HG02840 (cell line): ENCODE results near the gene COL6A2.
"Not testable (repeated sequence)": the region's sequence is repeated elsewhere in the genome, so short reads cannot be mapped to it uniquely, and the experiment has no call there.

ENCODE experiments used
- ATAC-seq: cut with Tn5 transposase; IDR thresholded peaks from one replicate; pipeline ENCODE4 v1.9.1; 2021; ENCODE audit warnings: mild to moderate bottlenecking, moderate library complexity, moderate number of reproducible peaks; ENCODE audit not compliant: unreplicated experiment, low FRiP score

The COL6A2 gene

DNA sequence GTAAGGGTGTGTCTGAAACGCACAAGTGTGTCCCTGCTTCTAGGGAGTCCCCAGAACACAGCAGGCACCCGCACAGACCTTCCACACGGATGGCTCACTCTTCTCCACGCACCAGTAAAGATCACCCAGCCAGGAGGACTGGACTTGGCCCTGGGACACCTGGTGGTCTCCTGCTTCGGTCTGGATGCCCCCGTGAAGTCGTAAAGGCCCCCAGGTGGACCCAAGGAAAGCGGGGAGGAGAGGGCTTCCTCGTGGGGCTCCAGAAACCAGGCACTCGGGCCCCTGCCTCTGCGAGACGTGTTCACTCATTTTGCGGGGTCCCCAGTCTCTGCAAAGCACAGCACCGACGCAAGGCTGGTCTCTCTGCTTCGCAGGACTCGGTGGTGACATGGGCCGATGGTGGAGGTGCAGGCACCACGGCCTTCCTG, 20.2 kb upstream of the COL6A2 start:
- no peak for ATAC-seq

GRCh38 chr21:46078322-46078977, 19.5 kb upstream of the COL6A2 start:
- no peak for ATAC-seq

DNA sequence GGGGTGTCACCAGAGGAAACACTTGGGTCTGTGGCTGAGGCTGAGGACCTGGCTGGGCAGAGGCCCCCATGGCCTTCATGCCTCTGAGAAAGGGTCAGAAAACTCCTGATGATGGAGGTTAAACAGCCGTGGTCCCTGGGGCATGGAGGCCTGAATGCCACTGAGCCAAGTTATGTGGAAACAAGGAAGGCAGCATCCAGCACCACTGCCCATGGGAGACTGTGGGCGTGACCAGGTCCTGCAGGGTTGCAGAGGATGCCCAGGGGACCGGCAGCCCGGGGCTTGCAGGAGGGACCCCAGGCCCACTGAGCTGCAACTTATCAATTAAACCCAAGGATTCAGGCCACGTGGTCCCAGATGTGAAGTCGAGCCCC, 18.9 kb upstream of the COL6A2 start:
- no peak for ATAC-seq

DNA sequence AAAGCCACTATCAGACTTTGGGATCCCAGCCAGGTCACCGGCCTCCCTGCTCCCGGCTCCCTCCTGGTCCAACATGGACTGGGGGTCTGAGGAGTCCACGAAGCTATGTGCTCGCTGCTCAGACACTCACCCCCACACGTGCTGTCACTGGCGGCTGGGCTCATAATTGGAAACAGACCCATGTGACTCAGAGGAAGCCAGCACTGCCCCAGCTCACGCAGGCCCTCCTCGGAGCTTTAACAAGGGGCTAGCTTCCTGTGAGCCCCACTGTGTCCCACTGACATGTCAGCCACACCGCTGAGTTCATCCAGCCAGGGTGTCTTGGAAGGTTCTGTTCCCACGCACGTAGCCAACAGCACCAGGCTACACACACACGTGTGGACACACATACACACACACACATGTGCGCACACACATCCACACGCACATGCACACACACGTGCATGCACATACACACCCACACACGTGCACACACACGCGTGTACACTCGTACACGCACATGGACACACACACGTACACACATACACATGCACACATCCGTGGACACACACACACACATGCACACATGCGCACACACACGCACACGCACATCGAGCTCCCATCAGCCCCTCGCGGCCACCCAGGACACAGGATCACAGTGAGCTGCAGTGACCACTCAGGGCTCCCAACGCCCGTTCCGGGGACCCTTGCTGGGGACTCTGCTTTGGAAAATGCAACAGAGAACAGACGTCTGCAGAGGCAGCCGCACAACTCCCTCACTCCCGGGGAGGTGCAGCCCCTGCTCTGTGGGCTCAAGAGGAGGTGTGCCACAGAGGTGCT, 18.4 kb upstream of the COL6A2 start:
- ATAC-seq, result no peak

DNA sequence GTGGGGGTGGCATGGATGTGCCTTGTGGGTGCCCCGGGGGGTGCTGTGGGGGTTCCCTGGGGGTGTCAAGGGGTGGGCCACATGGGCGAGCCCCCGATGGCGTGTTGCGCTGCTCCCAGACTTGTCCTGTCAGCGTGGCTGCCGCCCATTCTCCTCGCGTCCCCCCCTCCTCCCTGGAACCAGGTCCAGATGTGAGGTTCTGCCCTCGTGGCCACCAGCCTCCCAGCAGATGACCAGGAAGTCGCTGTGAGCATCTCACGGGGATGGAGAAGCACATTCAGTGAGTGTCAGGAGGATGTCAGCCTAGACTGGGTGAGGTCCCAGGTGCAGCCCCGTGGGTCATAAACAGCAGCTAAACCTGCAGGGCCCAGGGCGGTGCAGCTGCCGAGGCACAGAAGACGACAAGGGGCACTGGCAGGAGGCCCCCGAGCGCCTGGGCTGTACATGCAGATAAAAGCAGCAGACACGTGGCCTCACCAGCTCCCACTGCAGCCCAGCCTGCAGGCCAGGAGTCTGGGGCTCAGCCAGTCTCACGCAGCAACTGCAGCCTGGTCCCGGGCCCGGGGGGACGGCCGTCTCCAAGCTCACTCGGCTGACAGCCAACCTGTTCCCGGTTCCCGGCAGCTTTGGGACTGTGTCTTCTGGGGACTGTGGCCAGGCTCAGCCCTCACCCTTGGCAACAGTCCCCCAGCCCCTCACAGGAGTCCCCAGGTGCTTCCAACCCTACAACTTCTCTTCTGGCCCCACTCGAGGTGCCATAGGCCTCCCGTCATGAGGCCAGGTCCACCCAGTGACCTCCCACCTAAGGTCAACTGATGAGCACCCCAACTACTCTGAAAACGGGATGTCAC, 17.5 kb upstream of the COL6A2 start:
- no peak for ATAC-seq

DNA sequence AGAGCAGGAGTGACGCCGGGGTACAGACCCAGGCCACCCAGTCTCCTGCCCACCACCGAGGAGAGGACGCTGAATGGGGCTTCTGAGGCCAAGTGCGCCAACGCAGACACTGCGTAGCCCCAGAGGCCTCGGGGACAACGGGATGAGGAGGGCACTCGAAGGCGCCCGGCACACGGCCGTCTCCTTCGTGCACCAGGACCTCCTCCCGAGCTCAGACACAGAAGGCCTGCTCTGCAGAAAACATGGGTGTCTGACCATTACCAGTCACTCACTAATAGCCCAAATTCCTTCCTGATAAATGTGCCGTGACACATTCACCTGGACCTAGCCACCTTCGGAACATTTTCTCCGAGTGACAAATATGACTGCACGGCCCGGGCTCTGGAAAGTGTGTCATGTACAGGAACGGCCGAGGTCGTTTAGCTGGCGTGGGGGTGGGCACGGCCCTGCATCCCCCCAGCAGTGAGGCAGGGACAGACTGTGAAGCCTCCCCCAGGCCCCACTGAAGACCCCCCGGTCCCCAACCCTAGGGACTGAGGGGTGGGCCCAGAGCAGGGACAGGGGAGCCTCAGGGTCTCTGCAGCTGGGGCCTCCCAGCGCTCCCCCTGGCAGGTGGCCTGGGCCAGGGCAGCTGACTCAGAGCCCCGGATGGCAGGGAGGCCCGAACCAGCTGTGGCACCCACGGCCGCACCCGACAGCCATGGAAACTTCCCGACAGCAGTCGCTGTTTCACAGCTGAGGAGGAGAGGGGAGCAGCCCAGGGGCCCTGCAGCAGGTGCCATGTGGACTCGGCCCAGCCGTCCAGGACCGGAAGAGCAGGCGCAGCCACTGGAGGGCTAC, 16.7 kb upstream of the COL6A2 start:
- no peak for ATAC-seq

DNA sequence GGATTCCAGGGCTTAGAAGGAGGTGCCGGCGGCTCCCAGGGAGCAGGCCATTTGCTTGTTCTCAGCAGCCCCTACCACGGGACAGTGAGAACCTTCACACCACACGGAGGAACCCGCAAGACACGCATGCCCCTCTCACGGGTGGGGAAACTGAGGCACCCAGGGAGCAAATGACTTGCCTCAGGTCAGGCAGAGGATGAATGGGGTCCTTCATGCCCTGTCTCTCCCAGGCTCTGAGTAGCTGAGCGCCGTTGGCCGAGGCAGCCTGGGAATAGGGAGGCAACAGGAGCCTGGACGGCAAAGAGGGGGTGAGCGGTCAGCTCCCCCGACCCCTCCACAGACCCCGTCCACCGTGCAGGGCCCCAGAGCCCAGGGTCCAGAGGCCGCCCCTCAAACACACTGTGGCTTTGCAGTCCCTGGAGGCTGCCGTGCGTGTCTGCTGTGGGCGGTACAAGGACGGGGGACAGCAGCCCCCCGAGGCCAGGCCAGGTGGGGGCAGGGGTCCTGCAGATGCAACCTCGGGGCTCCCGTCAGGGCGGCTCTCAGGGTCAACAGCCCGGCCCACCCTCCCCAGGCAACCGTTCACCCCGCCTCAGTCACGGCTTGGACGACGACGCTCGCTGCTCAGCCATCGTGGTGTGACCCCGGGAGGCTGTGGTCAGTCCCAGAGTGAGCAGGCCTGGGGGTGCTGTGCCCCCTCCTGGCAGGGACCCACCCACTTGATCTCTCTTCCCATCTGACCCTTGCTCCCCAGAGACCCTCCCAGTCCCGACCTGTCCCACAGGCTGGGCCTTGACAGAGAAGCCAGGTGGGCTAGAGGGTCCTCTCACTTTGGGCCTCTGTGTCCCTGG, 15.8 kb upstream of the COL6A2 start:
- ATAC-seq, result no peak

GRCh38 chr21:46082713-46082962, 15.3 kb upstream of the COL6A2 start:
- no peak for ATAC-seq

GRCh38 chr21:46082963-46083790, 14.7 kb upstream of the COL6A2 start:
- no peak for ATAC-seq

- ATAC-seq, result no peak
Observed at GRCh38 chr21:46083791-46084561, 13.9 kb upstream of the COL6A2 start.

DNA sequence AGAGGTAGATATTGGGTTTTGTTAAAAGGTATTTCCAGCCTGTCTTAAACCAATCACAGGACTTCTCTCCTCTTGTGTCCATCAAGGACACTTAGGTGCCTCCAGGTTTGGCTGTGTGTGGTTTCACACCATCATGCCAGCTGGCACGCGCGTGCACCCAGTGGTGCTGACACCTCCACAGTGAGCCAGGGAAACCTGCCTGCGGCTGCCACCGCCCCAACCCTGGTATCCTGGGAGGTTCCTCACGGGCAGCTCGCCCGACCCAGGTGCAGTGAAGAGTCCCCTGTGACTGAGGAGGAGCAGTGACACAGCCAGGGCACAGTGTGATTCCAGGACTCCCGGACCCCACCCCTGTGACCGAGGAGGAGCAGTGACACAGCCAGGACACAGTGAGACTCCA, 13.2 kb upstream of the COL6A2 start:
- ATAC-seq, result no peak

GRCh38 chr21:46085259-46085658, 12.7 kb upstream of the COL6A2 start:
- ATAC-seq, result not testable (repeated sequence)

DNA sequence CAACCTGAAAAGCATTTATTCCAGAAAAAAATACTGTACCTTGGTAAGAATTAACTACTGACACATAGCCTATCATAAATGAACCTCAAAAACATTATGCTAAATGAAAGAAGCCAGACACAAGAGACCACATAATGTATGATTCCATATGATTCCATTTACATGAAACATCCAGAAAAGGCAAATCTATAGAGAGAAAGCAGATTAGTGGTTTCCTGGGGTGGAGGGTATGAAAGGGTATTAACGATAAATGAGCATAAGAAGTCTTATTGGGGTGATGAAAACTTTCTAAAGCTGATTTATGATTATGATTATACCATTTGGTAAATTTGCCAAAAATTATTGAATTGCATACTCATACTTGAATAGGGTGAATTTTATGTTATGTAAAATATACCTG, 10.3 kb upstream of the COL6A2 start:
- ATAC-seq, result no peak

DNA sequence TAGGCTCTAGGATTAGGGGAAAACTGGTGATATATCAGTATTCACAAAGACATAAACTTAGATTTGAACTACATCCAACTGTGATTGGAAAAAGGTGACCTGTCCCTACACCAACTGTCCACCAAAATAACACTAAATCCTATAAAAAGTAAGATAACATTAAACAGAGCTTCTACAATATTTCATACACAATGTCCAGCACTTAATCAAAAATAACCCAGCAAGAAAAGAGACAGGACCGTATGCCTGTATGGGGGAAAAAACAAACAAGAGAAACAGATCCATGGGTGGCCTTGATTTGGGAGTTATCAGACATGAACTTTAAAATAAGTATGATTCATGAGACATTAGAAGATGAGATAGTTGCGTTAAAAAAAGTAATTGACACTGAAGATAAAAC, 9.7 kb upstream of the COL6A2 start:
- ATAC-seq, result no peak

DNA sequence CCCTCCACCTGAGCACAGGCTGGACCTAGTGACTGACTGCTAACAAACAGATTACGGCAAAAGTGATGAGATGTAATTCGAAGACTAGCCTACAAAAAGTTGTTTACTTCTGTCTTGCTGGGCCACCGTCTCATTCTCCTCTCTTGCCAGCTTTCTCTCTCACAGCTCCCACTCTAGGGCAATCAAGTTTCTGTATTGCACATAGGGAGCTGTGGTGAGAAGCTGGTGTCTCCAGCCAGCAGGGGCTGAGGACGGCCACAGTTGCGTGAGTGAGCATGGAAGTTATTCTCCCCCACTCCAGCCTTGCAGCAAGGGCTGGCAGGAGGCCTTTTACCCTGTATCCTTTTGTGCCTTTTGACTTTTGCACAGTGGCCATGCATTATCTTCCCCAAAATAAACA, 8.6 kb upstream of the COL6A2 start:
- ATAC-seq, result no peak

DNA sequence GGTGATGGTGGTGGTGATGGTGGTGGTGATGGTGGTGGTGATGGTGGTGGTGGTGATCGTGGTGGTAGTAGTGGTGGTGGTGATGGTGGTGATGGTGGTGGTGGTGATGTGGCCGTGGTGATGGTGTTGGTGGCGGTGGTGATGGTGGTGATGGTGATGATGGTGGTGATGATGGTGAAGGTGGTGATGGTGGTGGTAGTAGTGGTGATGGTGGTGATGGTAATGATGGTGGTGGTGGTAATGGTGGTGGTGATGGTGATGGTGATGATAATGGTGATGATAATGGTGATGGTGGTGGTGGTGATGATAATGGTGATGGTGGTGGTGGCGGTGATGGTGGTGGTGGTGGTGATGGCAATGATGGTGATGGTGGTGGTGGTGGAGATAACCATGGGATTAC, 6.8 kb upstream of the COL6A2 start:
- ATAC-seq, result no peak

GRCh38 chr21:46091631-46092025, 6.3 kb upstream of the COL6A2 start:
- ATAC-seq, result no peak
